Endothelial cell of umbilical vein (primary cell): ENCODE measurements around the gene LIPK. TPM values are rescaled to one million over a fixed set of nuclear protein-coding genes. Genes with fewer than 3 reads are reported as not detected.
A peak's percentile ranks its signal among the peaks of the same experiment; 100 is the strongest.

Experiments
- BruUV-seq: library from RNA; stranded (reverse); fragments of 400-500 nt; replicated peaks from 2 replicates; lab custom pipeline; 2021; lab: Mats Ljungman, UMichigan
- CTCF ChIA-PET: fragments of 300-600, 350-600 bp; sonication (Branson Sonifier 250); formaldehyde crosslinking; loops from one replicate; lab custom pipeline; 2021; ENCODE audit warnings: antibody characterized with exemption, inconsistent platforms; lab: Charles Lee
- POLR2A ChIA-PET: fragments of 300-600, 350-600 bp; sonication (Branson Sonifier 250); formaldehyde crosslinking; loops from one replicate; lab custom pipeline; 2021; ENCODE audit warnings: antibody characterized with exemption, inconsistent platforms; lab: Charles Lee
- DNase-seq: peaks from one replicate; pipeline ENCODE4 v3.0.0-alpha.2; 2011; ENCODE audit warnings: low read depth, low spot score
- FAIRE-seq: peaks from 2 replicates; lab custom pipeline; 2011; peaks lifted over from hg19 to GRCh38; lab: Jason Lieb, UNC
- H2AFZ ChIP-seq: 2 replicates; pipeline ENCODE4 v1.6.0; 2012; ENCODE audit warnings: low read depth, low read length, control low read depth, inconsistent platforms
- H3K27ac ChIP-seq: 2 replicates; pipeline ENCODE4 v1.5.1; 2011; ENCODE audit warnings: low read depth, mild to moderate bottlenecking, control low read depth, low read length, moderate library complexity; ENCODE audit not compliant: insufficient read depth
- H3K27me3 ChIP-seq, 2 experiments: 2 replicates each; pipeline versions ENCODE4 v1.6.0 to v1.6.1; 2011; ENCODE audit warnings: low read length in 2 of 2, mixed read lengths in 1 of 2; ENCODE audit not compliant: control insufficient read depth in 2 of 2, insufficient read depth in 2 of 2
- H3K36me3 ChIP-seq, 2 experiments: 2 replicates in 1 of 2; 3 replicates in 1 of 2; pipeline ENCODE4 v1.5.1; 2011; ENCODE audit warnings: low read length in 2 of 2, mild to moderate bottlenecking in 1 of 2, moderate library complexity in 1 of 2; ENCODE audit not compliant: control insufficient read depth in 2 of 2, insufficient read depth in 2 of 2; ENCODE audit errors: extremely low read depth in 1 of 2
- H3K4me1 ChIP-seq: 3 replicates; pipeline ENCODE4 v1.5.1; 2011; ENCODE audit warnings: mild to moderate bottlenecking, low read length; ENCODE audit not compliant: control insufficient read depth, insufficient read depth; ENCODE audit errors: extremely low read depth
- H3K4me2 ChIP-seq: 2 replicates; pipeline ENCODE4 v1.6.1; 2011; ENCODE audit warnings: low read length, control low read depth, mixed read lengths; ENCODE audit not compliant: insufficient read depth
- H3K4me3 ChIP-seq, 3 experiments: fragments of 200-600 bp in 1 of 3; sonication (generic), shearing (Covaris generic) in 1 of 3; replicated peaks in 1 of 3; 2 replicates each; pipeline ENCODE4 v1.5.1; 2011 to 2016; ENCODE audit warnings: control low read depth in 3 of 3, low read length in 3 of 3, mild to moderate bottlenecking in 2 of 3, inconsistent platforms in 1 of 3, low read depth in 1 of 3, moderate library complexity in 1 of 3; ENCODE audit not compliant: insufficient read depth in 1 of 3
- H3K79me2 ChIP-seq: 2 replicates; pipeline ENCODE4 v1.6.0; 2012; ENCODE audit warnings: low read length, inconsistent platforms; ENCODE audit not compliant: control insufficient read depth, insufficient read depth
- H3K9ac ChIP-seq: replicated peaks from 2 replicates; pipeline ENCODE3; 2011; ENCODE audit warnings: low read length, control low read depth; ENCODE audit not compliant: insufficient read depth; ENCODE audit errors: extremely low read depth
- H3K9me1 ChIP-seq: replicated peaks from 3 replicates; pipeline ENCODE4 v1.6.0; 2011; ENCODE audit warnings: mild to moderate bottlenecking, low read length; ENCODE audit not compliant: control insufficient read depth, insufficient read depth; ENCODE audit errors: extremely low read depth
- H3K9me3 ChIP-seq: replicated peaks from 2 replicates; pipeline ENCODE4 v1.5.1; 2012; ENCODE audit warnings: low read length, inconsistent platforms; ENCODE audit not compliant: control insufficient read depth, insufficient read depth
- H4K20me1 ChIP-seq: replicated peaks from 2 replicates; pipeline ENCODE3; 2011; ENCODE audit warnings: mild to moderate bottlenecking, low read length; ENCODE audit not compliant: control insufficient read depth, insufficient read depth; ENCODE audit errors: extremely low read depth
- FOS ChIP-seq: IDR thresholded peaks from 2 replicates; pipeline ENCODE4 v1.6.1; 2011; ENCODE audit warnings: mild to moderate bottlenecking, low read length, moderate library complexity, borderline replicate concordance; ENCODE audit not compliant: insufficient read depth
- JUN ChIP-seq: IDR thresholded peaks from 2 replicates; pipeline ENCODE4 v1.6.1; 2011; ENCODE audit warnings: borderline replicate concordance, low read depth; ENCODE audit not compliant: insufficient read length, insufficient read depth
- dilution Hi-C: fragments of 300-500 bp; cut with MboI; formaldehyde crosslinking; loops from one replicate; pipeline ENCODE4 v1.15.0; 2019; ENCODE audit warnings: low sequenced_read_pairs; ENCODE audit not compliant: extremely low pct_ligation_motif_present
- intact Hi-C: fragments of 100-400 bp; cut with micrococcal nuclease; formaldehyde crosslinking; loops from one replicate; pipeline ENCODE4 v1.10.0; 2022
- polyA plus RNA-seq, 4 experiments: library from polyadenylated mRNA; depleted of rRNA in 3 of 4; stranded (reverse) in 3 of 4; unstranded in 1 of 4; fragments of >200 nt; gene quantifications; 2 replicates each; pipeline versions ENCODE4 v1.2.1 to v1.2.3, GENCODE V29; 2011 to 2012; ENCODE audit warnings: missing spikeins in 1 of 4
- total RNA-seq: library from RNA; stranded (reverse); gene quantifications from 2 replicates; pipeline ENCODE4 v1.2.3, GENCODE V29; 2021
- TF ChIP-seq, protein P1 (sequence below), 2 donors: IDR thresholded peaks; 1 replicate in 1 of 2; 2 replicates in 1 of 2; pipeline ENCODE4 v1.5.1; 2011; ENCODE audit warnings: low read length in 2 of 2, mild to moderate bottlenecking in 2 of 2, moderate library complexity in 2 of 2, control low read depth in 1 of 2, inconsistent platforms in 1 of 2, low read depth in 1 of 2; ENCODE audit not compliant: insufficient read depth in 1 of 2; ENCODE audit errors: extremely low read depth in 1 of 2

LIPK gene
- total and polyA plus RNA-seq, 2 donors (not counting 3 experiments of a cell fraction or from before 2014, with no cell fraction given), result not detected

DNA sequence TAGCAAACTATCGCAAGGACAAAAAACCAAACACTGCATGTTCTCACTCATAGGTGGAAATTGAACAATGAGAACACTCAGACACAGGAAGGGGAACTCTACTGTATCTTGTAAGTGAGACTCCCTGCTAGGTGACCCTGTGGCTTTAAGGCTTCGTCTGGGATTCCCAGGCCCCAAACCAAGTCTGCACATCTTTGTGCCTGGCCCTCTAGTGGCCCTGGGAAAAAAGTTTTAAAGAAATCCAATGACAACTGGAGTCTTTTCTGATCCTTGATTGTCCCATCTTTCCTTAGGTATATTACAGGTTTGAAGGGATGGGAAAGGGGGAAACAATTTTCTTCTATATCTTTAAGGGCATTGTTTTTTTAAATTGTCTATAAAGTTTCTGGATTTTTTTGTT, 85.9 kb downstream of the LIPK start:
- no peaks in the 10 kb centered on the region for H3K9me3 ChIP-seq
- CTCF ChIA-PET, result interaction anchor here (0.7 to 2.8 kb wide), 9 partner anchors 9 to 227 kb away, joined by 3 to 48 read pairs (median 8); partner anchors contain the start of gene RNLS
- no peaks in the 10 kb centered on the region for H3K36me3 ChIP-seq
- H3K9ac ChIP-seq, result no peak overlapping the region
- BruUV-seq, result no TSS peak
- TF ChIP-seq JUN (no peak), FOS (no peak)
- TF ChIP-seq, protein P1, sequence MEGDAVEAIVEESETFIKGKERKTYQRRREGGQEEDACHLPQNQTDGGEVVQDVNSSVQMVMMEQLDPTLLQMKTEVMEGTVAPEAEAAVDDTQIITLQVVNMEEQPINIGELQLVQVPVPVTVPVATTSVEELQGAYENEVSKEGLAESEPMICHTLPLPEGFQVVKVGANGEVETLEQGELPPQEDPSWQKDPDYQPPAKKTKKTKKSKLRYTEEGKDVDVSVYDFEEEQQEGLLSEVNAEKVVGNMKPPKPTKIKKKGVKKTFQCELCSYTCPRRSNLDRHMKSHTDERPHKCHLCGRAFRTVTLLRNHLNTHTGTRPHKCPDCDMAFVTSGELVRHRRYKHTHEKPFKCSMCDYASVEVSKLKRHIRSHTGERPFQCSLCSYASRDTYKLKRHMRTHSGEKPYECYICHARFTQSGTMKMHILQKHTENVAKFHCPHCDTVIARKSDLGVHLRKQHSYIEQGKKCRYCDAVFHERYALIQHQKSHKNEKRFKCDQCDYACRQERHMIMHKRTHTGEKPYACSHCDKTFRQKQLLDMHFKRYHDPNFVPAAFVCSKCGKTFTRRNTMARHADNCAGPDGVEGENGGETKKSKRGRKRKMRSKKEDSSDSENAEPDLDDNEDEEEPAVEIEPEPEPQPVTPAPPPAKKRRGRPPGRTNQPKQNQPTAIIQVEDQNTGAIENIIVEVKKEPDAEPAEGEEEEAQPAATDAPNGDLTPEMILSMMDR (IDR thresholded peaks at IDR 0.05; ENCODE audit: extremely low read depth in 1 of 2, insufficient read depth in 1 of 2, low read depth in 1 of 2, low read length in 2 of 2), result peak; percentile 49 to 67
- no peaks in the 10 kb centered on the region for H4K20me1 ChIP-seq
- no peak overlapping the region for H3K27ac ChIP-seq
- H3K4me1 ChIP-seq, result no peaks in the 10 kb centered on the region
- intact Hi-C loops, result loop anchor here (1.0 to 5.0 kb wide), 3 partner anchors 85 to 227 kb away; partner anchors contain the start of gene LIPK
- no peaks in the 10 kb centered on the region for H3K27me3 ChIP-seq
- dilution Hi-C loops, result no loop called here
- FAIRE-seq (peak; percentile 87), DNase-seq (peak; percentile 33)
- no peak overlapping the region for H2AFZ ChIP-seq
- POLR2A ChIA-PET, result no interaction called here
- H3K79me2 ChIP-seq, result no peaks in the 10 kb centered on the region
- H3K9me1 ChIP-seq, result no peaks in the 10 kb centered on the region
- no peak overlapping the region for H3K4me2 ChIP-seq
- H3K4me3 ChIP-seq, result no peak overlapping the region

DNA sequence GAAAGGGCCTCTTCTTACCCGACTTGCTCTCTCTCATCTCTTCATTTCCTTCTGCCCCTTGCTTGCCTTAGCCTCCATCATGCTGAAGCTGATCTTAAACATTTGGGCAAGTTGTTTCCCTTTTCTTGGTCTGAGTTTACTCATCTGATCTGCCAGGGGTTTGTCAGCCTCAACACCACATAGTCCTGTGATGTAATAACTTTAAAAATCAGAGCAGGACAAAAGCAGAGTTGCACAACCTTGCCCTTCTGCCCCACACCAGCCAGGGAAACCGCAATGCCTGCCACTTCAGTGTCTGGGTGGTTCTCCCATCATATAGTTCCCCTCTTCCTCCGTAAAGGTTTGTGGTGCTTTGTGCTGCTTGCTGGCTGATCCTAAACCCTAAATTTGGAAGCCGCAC, 86.6 kb downstream of the LIPK start:
- ChIA-PET CTCF (interaction anchor here (0.6 to 2.8 kb wide), 8 partner anchors 8 to 228 kb away, joined by 3 to 48 read pairs (median 7); partner anchors contain the start of gene RNLS), POLR2A (no interaction called here)
- dilution Hi-C loops, result no loop called here
- Histone ChIP-seq H3K27me3 (no peaks in the 10 kb centered on the region), H2AFZ (no peak overlapping the region), H3K4me1 (no peaks in the 10 kb centered on the region), H3K9ac (no peak overlapping the region), H4K20me1 (no peaks in the 10 kb centered on the region), H3K4me3 (no peak overlapping the region), H3K36me3 (no peaks in the 10 kb centered on the region), H3K27ac (no peak overlapping the region), H3K9me1 (no peaks in the 10 kb centered on the region), H3K9me3 (no peaks in the 10 kb centered on the region), H3K4me2 (no peak overlapping the region), H3K79me2 (no peaks in the 10 kb centered on the region)
- intact Hi-C loops, result loop anchor here (1.0 to 5.0 kb wide), 3 partner anchors 85 to 227 kb away; partner anchors contain the start of gene LIPK
- TF ChIP-seq JUN, result no peak
- no TSS peak for BruUV-seq
- FAIRE-seq (no peak), DNase-seq (no peak)
